HCT116 (cell line): ENCODE results near the gene CASZ1. TPM values are rescaled to one million over a fixed set of nuclear protein-coding genes. Genes with fewer than 3 reads are reported as not detected.

ENCODE experiments used
- ATAC-seq: fragments of 200-7000 bp; cut with Tn5 transposase; 2 replicates; pipeline ENCODE4 v1.9.1; 2020; ENCODE audit warnings: mild to moderate bottlenecking, moderate library complexity
- BruUV-seq: library from RNA; stranded (reverse); fragments of 400-500 nt; replicated peaks from 2 replicates; lab custom pipeline; 2021; lab: Mats Ljungman, UMichigan
- CTCF ChIA-PET: fragments of 300-600 bp; sonication (Branson Sonifier 250); formaldehyde crosslinking; loops from one replicate; lab custom pipeline; 2021; ENCODE audit warnings: antibody characterized with exemption; lab: Charles Lee
- POLR2A ChIA-PET: fragments of 300-600, 350-600 bp; sonication (Branson Sonifier 250); formaldehyde crosslinking; loops from one replicate; lab custom pipeline; 2021; ENCODE audit warnings: antibody characterized with exemption; lab: Charles Lee
- RAD21 ChIA-PET, 2 experiments: fragments of 300-600 bp; sonication (Branson Sonifier 250); formaldehyde crosslinking; loops; one replicate each; lab custom pipeline; 2023; ENCODE audit warnings: low total read pairs in 2 of 2; ENCODE audit not compliant: uncharacterized antibody in 2 of 2, unreplicated experiment in 2 of 2, low non-redundant PET in 1 of 2; lab: Charles Lee
- DNase-seq: peaks from one replicate; pipeline ENCODE4 v3.0.0-alpha.2; 2010; ENCODE audit warnings: low read depth, low spot score
- H2AFZ ChIP-seq: fragments of 200-600 bp; shearing (Covaris generic), sonication (generic); 2 replicates; pipeline ENCODE4 v1.6.1; 2017; ENCODE audit warnings: low read depth, mixed run types, mixed read lengths, antibody characterized with exemption, low read length; ENCODE audit not compliant: poor library complexity, severe bottlenecking
- H3K27ac ChIP-seq: 2 replicates; pipeline ENCODE4 v1.5.1; 2012; ENCODE audit warnings: low read depth, low read length
- H3K27me3 ChIP-seq: fragments of 200-600 bp; sonication (generic); 2 replicates; pipeline ENCODE4 v1.6.1; 2016; ENCODE audit warnings: mixed run types, low read length, mixed read lengths; ENCODE audit not compliant: insufficient read depth
- H3K36me3 ChIP-seq, 2 experiments: fragments of 200-500 bp in 1 of 2; fragments of 200-600 bp in 1 of 2; sonication (Bioruptor generic) in 1 of 2; sonication (generic) in 1 of 2; 2 replicates each; pipeline versions ENCODE4 v1.5.1 to v1.6.1; 2014 to 2016; ENCODE audit warnings: low read length in 2 of 2, inconsistent platforms in 1 of 2, mixed read lengths in 1 of 2, mixed run types in 1 of 2; ENCODE audit not compliant: insufficient read depth in 2 of 2, control insufficient read depth in 1 of 2
- H3K4me1 ChIP-seq, 2 experiments: fragments of 200-600 bp in 1 of 2; sonication (generic) in 1 of 2; 2 replicates each; pipeline versions ENCODE4 v1.5.1 to v1.6.1; 2012 to 2017; ENCODE audit warnings: low read length in 2 of 2, inconsistent platforms in 1 of 2, mild to moderate bottlenecking in 1 of 2, mixed read lengths in 1 of 2, mixed run types in 1 of 2, moderate library complexity in 1 of 2; ENCODE audit not compliant: insufficient read depth in 2 of 2, control insufficient read depth in 1 of 2
- H3K4me2 ChIP-seq: fragments of 200-600 bp; sonication (generic); 2 replicates; pipeline ENCODE4 v1.6.1; 2017; ENCODE audit warnings: mixed run types, low read length, mixed read lengths
- H3K4me3 ChIP-seq, 2 experiments: fragments of 200-600 bp in 1 of 2; sonication (generic) in 1 of 2; replicated peaks in 1 of 2; 2 replicates each; pipeline ENCODE4 v1.5.1; 2011 to 2016; ENCODE audit warnings: low read length in 2 of 2, control low read depth in 1 of 2, low read depth in 1 of 2, mild to moderate bottlenecking in 1 of 2, mixed read lengths in 1 of 2, mixed run types in 1 of 2
- H3K79me2 ChIP-seq: fragments of 200-600 bp; sonication (generic); 2 replicates; pipeline ENCODE4 v1.6.1; 2017; ENCODE audit warnings: mild to moderate bottlenecking, mixed run types, low read length, moderate library complexity, mixed read lengths; ENCODE audit not compliant: insufficient read depth
- H3K9ac ChIP-seq: fragments of 200-600 bp; sonication (generic); 2 replicates; pipeline ENCODE4 v1.6.1; 2016; ENCODE audit warnings: low read length, mixed read lengths
- H3K9me2 ChIP-seq: fragments of 200-600 bp; sonication (generic), shearing (Covaris generic); 2 replicates; pipeline ENCODE4 v1.6.1; 2017; ENCODE audit warnings: mixed run types, mild to moderate bottlenecking, moderate library complexity; ENCODE audit not compliant: insufficient read depth
- H3K9me3 ChIP-seq, 2 experiments: fragments of 200-500 bp in 1 of 2; fragments of 200-600 bp in 1 of 2; sonication (Bioruptor generic) in 1 of 2; sonication (generic) in 1 of 2; 2 replicates each; pipeline ENCODE4 v1.6.1; 2014 to 2017; ENCODE audit warnings: low read length in 2 of 2, mixed read lengths in 2 of 2, inconsistent platforms in 1 of 2, low read depth in 1 of 2, mild to moderate bottlenecking in 1 of 2, mixed run types in 1 of 2, moderate library complexity in 1 of 2; ENCODE audit not compliant: control insufficient read depth in 1 of 2, insufficient read depth in 1 of 2
- H4K20me1 ChIP-seq: fragments of 200-600 bp; sonication (generic), shearing (Covaris generic); 2 replicates; pipeline ENCODE4 v1.6.1; 2017; ENCODE audit warnings: mixed run types, mild to moderate bottlenecking, moderate library complexity; ENCODE audit not compliant: insufficient read depth
- ATF3 ChIP-seq: IDR thresholded peaks from 2 replicates; pipeline ENCODE4 v1.6.1; 2012
- CEBPB ChIP-seq: IDR thresholded peaks from 2 replicates; pipeline ENCODE4 v1.6.1; 2012; ENCODE audit warnings: low read depth
- EGR1 ChIP-seq: IDR thresholded peaks from 2 replicates; pipeline ENCODE4 v1.6.1; 2012; ENCODE audit warnings: low read depth
- ELF1 ChIP-seq: IDR thresholded peaks from 2 replicates; pipeline ENCODE4 v1.6.1; 2012; ENCODE audit warnings: low read depth, borderline replicate concordance
- EZH2 ChIP-seq: fragments of 200-600 bp; sonication (generic); IDR thresholded peaks from 2 replicates; pipeline ENCODE4 v1.6.1; 2017; ENCODE audit warnings: antibody characterized with exemption, mixed run types
- EZH2phosphoT487 ChIP-seq: fragments of 200-600 bp; IDR thresholded peaks from 2 replicates; pipeline ENCODE4 v1.6.1; 2018; ENCODE audit warnings: antibody characterized with exemption, borderline replicate concordance
- JUND ChIP-seq: IDR thresholded peaks from 2 replicates; pipeline ENCODE4 v1.6.1; 2012
- POLR2AphosphoS5 ChIP-seq: IDR thresholded peaks from 2 replicates; pipeline ENCODE4 v1.6.1; 2011; ENCODE audit warnings: mild to moderate bottlenecking, low read depth, low read length, moderate library complexity
- RAD21 ChIP-seq: IDR thresholded peaks from 2 replicates; pipeline ENCODE4 v1.6.1; 2012; ENCODE audit warnings: low read depth, mild to moderate bottlenecking
- ZBTB33 ChIP-seq: IDR thresholded peaks from 2 replicates; pipeline ENCODE4 v1.6.1; 2011; ENCODE audit warnings: mild to moderate bottlenecking, low read length, moderate library complexity; ENCODE audit not compliant: insufficient replicate concordance; ENCODE audit errors: extremely low read depth
- intact Hi-C: fragments of 100-400 bp; cut with micrococcal nuclease; formaldehyde crosslinking; loops from 2 replicates; pipeline ENCODE4 v1.10.0; 2022
- total RNA-seq: library from RNA; stranded (reverse); gene quantifications from one replicate; pipeline ENCODE4 v1.2.1, GENCODE V29; 2021; ENCODE audit not compliant: unreplicated experiment

The CASZ1 gene
- total RNA-seq, 1 experiment from 2014 or later, result 7.7 TPM

- peaks cover 17 to 28% of the 10 kb centered on the region in 2 experiments for H3K4me1 ChIP-seq
- no TSS peak for BruUV-seq
- ATAC-seq (no peak), DNase-seq (no peak)
- H3K9me3 ChIP-seq, result no peaks in the 10 kb centered on the region
- TF ChIP-seq EZH2, result no peak
- no peak for TF ChIP-seq JUND
- no peak for TF ChIP-seq RAD21
- TF ChIP-seq ZBTB33, result no peak
- TF ChIP-seq EZH2phosphoT487, result no peak
- TF ChIP-seq EGR1, result no peak
- TF ChIP-seq CEBPB, result no peak
- TF ChIP-seq ELF1, result no peak
- TF ChIP-seq ATF3, result no peak
- TF ChIP-seq POLR2AphosphoS5, result no peak
- no peaks in the 10 kb centered on the region for H3K27me3 ChIP-seq
- no peaks in the 10 kb centered on the region for H3K79me2 ChIP-seq
- H3K36me3 ChIP-seq, result no peaks in the 10 kb centered on the region
- H3K4me3 ChIP-seq, result no peak overlapping the region
- no peaks in the 10 kb centered on the region for H3K9me2 ChIP-seq
- ChIA-PET POLR2A (no interaction called here), CTCF (no interaction called here), RAD21 (no interaction called here)
- no peak overlapping the region; the same call in 1 of the 2 replicates for H3K4me2 ChIP-seq
- intact Hi-C loops, result no loop called here
- H2AFZ ChIP-seq, result no peak overlapping the region
- H4K20me1 ChIP-seq, result no peaks in the 10 kb centered on the region
- no peak overlapping the region for H3K27ac ChIP-seq
- H3K9ac ChIP-seq, result no peak overlapping the region
These were observed 73.1 kb downstream of the CASZ1 start for GRCh38 chr1:10723317-10723716.
